HG02759 (cell line): ENCODE data around the gene NAT14.

Experiments
- ATAC-seq: cut with Tn5 transposase; IDR thresholded peaks from one replicate; pipeline ENCODE4 v1.9.1; 2021; ENCODE audit warnings: mild to moderate bottlenecking, moderate library complexity; ENCODE audit not compliant: unreplicated experiment

The NAT14 gene

GRCh38 chr19:55452749-55453346 lies 32.1 kb upstream of the NAT14 start:
- ATAC-seq = no peak

DNA sequence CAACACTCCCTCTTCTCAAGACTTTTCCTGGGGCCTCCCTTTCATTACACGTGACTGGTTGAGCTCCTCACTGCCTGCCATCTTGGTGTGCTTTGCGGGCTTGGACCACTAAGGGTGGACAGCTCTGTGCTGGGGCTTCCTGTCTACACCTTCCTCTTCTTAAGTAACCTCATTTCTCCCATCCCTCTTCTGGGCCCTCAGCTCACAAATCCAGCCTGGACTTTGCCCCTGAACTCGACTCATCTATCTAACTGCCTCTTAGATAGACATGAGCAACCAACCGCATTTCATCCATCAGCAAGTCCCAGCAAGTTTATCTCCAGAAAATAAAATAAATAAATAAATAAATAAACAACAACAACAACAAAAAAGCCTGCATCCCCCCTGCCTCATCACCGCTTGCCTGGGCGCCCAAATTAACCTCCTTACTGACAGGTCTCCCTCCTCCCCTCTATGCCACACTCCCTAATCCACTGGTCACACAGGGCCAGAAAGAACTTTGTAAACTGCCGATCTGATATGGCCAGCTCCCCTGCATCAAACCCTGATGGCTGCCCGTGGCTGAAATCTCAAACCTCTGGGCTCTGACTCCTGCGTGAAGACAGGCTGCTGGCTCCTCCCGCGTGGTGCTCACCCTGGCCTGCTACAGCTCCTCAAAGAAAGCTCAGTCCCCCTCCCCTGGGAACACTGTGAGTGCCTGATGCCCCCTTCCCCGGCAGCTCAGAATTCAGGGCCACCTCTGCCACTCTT lies 31.3 kb upstream of the NAT14 start:
- no peak for ATAC-seq

DNA sequence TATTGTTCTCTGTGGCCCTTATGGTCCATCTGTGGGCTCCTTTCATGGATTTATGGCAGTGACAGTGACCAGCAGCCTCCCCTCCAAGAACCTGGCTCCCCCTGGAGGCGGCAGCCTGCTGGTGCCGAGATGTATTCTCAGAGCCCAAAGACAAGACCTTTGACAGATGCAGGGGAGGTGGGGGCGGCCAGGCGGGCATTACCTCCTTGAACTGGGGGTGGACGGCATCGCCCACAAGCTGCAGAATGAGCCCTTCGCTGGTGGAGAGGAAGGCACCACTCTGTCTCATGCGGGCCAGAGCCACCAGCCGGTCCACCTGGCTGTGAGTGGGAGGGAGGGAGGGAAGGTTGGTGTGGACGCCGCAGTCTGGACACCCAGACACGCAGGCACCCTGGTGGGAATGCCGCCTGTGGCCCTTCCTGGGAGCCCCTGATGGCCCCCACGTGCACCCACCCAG lies 30.2 kb upstream of the NAT14 start:
- ATAC-seq = no peak

DNA sequence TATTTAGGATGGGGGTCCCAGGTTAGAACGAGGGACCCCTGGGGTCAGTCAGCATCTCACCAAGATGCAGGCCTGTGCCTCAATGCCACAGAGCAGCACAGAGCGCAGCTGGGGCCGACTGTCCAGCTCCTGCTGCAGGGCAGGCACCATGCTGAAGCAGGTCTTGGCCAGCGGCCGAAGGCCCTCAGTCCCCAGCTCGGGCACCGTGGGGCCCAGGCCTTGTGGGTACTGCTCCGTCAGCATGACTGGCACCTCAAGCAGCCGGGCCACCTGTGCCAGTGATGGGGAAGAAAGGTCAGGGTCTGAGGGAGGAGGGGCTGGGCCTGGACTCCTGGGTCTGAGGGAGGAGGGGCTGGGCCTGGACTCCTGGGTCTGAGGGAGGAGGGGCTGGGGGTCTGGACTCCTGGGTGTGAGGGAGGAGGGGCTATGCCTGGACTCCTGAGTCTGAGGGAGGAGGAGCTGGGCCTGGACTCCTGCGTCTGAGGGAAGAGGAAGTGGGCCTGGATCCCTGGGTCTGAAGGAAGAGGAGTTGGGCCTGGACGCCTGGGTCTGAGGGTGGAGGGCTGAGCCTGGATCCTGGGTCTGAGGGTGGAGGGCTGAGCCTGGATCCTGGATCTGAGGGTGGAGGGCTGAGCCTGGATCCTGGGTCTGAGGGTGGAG lies 29.3 kb upstream of the NAT14 start:
- ATAC-seq = no peak

DNA sequence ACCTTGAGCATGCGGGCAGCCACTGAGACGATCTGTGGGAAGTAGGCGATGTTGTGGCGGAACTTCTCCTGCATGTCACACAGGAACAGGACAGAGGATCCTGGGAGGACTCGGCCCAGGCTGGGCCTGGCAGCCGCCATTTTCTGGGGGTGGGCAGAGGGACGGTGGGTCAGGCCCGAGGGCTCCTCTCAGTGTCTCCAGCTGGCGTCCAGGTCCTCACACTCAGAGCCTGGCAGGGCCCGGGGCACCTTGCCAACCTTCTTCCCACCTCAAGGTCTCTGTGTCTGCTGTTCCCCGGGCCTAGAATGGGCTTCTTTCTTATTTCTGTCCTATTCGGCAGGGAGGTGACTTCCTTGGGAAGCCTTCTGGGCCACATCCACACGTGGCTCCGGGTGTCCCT lies 28.6 kb upstream of the NAT14 start:
- ATAC-seq = no peak

DNA sequence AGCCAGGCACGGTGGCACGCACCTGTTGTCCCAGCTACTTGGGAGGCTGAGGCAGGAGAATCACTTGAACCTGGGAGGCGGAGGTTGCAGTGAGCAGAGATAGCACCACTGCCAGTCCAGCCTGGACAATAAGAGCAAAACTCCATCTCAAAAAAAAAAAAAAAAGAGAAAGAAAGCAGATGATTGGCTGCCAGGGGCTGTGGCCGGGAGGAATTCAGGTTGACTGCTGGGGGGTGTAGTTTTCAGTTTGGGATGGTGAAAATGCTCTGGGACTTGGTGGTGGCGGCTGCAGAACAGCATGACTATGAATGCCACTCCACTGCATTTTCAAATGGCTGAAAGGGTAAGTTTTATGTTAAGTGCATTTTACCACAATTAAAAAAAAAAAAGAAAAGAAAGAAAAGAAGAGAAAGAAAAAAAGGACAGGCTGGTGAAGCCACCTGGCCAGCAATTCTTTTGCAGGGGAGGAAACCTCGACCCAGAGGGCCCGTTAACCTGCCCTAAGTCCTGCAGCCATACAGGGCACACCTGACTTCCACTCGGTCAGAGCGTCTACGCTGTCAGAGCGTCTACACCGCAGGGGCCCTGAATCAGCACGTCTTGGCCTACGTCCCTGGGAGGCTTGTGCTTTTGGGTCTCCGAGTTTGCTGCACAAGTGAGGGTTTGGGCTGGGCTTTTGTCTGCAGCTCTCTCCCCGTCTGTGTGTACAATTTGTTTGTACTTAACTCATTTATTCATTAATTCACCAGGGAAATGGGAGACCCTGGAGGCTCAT lies 27.1 kb upstream of the NAT14 start:
- ATAC-seq = no peak

DNA sequence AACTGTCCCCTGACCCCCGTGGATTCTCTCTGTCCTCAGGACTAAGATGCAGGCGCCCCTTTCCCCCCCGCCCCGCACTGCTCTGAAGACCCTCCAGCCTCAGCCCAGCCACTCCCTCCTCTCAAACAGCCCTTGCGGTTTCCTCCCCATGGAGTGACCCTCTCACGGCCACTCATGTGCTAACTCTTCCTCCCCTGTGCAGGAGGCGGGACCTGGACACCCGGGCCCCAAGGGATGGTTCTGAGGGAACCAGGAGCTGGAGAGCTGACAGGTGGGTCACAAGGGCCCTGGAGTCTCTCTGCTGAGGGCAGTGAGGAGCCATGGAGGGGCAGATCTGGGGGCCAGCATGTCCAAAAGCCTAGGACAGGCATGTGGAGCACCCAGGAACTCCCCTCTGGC lies 25.4 kb upstream of the NAT14 start:
- ATAC-seq = no peak

GRCh38 chr19:55459950-55460657 lies 24.9 kb upstream of the NAT14 start:
- ATAC-seq = no peak

- no peak for ATAC-seq
These were observed 24.2 kb upstream of the NAT14 start for GRCh38 chr19:55460670-55461258.

GRCh38 chr19:55461259-55461973 lies 23.6 kb upstream of the NAT14 start, which contains the start of gene ISOC2:
ISOC2 (minus strand) TSS chr19:55461642; CDS start chr19:55456486, 5,156 bp downstream.
- ATAC-seq = peak; percentile 92

DNA sequence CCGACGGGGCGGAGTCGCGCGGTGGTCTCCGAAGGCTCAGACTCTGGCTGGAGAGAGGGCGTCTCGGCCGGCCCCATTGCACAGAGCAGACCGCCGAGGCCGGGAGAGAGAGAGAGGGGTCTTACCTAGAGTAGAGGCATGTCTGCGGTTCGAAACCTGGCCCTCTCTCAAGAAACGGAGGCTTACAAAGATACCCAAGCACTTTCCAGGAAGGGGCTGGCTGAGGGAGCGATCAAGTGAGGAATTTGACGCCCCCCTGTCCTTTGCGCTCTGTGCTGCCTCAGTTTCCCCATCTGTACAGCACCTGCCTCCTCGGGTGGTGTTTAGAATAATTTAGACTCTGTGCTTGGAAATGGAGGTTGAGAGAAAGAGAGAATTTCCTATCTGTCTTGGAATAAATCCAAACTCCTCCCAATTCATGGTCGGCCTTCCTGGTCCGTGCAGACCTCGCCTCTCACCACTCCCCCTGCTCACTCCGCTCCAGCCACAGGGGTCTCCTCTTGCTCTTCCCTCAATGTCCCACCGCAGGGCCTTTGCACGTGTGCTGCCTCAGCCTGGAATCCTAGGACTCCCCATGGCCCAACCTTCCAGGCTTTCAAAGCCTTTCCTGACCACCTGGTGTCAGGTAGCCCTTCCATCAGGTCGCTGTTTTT lies 22.9 kb upstream of the NAT14 start:
- no peak for ATAC-seq

- no peak for ATAC-seq
These were observed 22.3 kb upstream of the NAT14 start for GRCh38 chr19:55462722-55463121.

- no peak for ATAC-seq
These were observed 21.4 kb upstream of the NAT14 start for GRCh38 chr19:55463583-55464031.

GRCh38 chr19:55464039-55464661 lies 20.8 kb upstream of the NAT14 start:
- ATAC-seq = no peak

- ATAC-seq = no peak
These were observed 20.3 kb upstream of the NAT14 start, which contains the start of gene C19orf85 for GRCh38 chr19:55464662-55465054. C19orf85 (minus strand) TSS chr19:55464751; CDS start chr19:55464554, 197 bp downstream.

GRCh38 chr19:55465460-55466240 lies 19.3 kb upstream of the NAT14 start:
- ATAC-seq = no peak

GRCh38 chr19:55466241-55466614 lies 18.8 kb upstream of the NAT14 start:
- no peak for ATAC-seq
